Upper lobe of left lung (tissue), 6 donors: ENCODE results near the gene ARID1B. TPM values are rescaled to one million over a fixed set of nuclear protein-coding genes. Genes with fewer than 3 reads are reported as not detected.

Source experiments
- ATAC-seq, 2 donors: fragments of 200-7000 bp; cut with Tn5 transposase; one replicate each; pipeline ENCODE4 v1.9.1; 2022; ENCODE audit warnings: mild to moderate bottlenecking in 2 of 2, moderate library complexity in 2 of 2; ENCODE audit not compliant: low FRiP score in 2 of 2
- DNase-seq, 2 donors: peaks; one replicate each; pipeline ENCODE4 v3.0.0-alpha.2; 2019 to 2020
- H3K27ac ChIP-seq, 4 donors: fragments of 200-600 bp; sonication (generic); one replicate each; pipeline ENCODE4 v1.5.1; 2016 to 2019
- H3K27me3 ChIP-seq, 4 donors: fragments of 200-600 bp; sonication (generic); one replicate each; pipeline ENCODE4 v1.5.1; 2017 to 2019
- H3K36me3 ChIP-seq, 4 donors: fragments of 200-600 bp; sonication (generic); one replicate each; pipeline ENCODE4 v1.5.1; 2016 to 2019
- H3K4me1 ChIP-seq, 4 donors: fragments of 200-600 bp; sonication (generic); one replicate each; pipeline ENCODE4 v1.5.1; 2018 to 2019
- H3K4me3 ChIP-seq, 4 donors: fragments of 200-600 bp; sonication (generic); one replicate each; pipeline ENCODE4 v1.5.1; 2017 to 2019; ENCODE audit warnings: mild to moderate bottlenecking in 2 of 4, moderate library complexity in 1 of 4
- H3K9me3 ChIP-seq, 4 donors: fragments of 200-600 bp; sonication (generic); one replicate each; pipeline ENCODE4 v1.5.1; 2018 to 2019
- CTCF ChIP-seq, 6 experiments: fragments of 450-650 bp in 4 of 6; fragments of 200-600 bp in 2 of 6; sonication (generic) in 2 of 6; IDR thresholded peaks; one replicate each; pipeline ENCODE4 v1.5.1; 2016 to 2019; ENCODE audit warnings: antibody characterized with exemption in 6 of 6
- EP300 ChIP-seq, 4 donors: sonication (generic); formaldehyde crosslinking; IDR thresholded peaks; one replicate each; pipeline ENCODE4 v1.5.1; 2017; ENCODE audit warnings: antibody characterized with exemption in 4 of 4, control low read depth in 2 of 4
- POLR2A ChIP-seq, 4 donors: fragments of 450-650 bp; IDR thresholded peaks; one replicate each; pipeline ENCODE4 v1.5.1; 2016 to 2017; ENCODE audit warnings: antibody characterized with exemption in 4 of 4, mild to moderate bottlenecking in 2 of 4
- POLR2AphosphoS5 ChIP-seq, 2 donors: sonication (generic); formaldehyde crosslinking; IDR thresholded peaks; one replicate each; pipeline ENCODE4 v1.5.1; 2017; ENCODE audit warnings: antibody characterized with exemption in 2 of 2
- WGBS, 2 donors: methylation state at CpG; one replicate each; pipeline ENCODE4 v1.1.5; 2017 to 2018; 5-methylcytosine and 5-hydroxymethylcytosine counted together
- total RNA-seq, 6 donors: library from RNA; depleted of rRNA in 4 of 6; stranded (reverse); fragments of >200 nt in 4 of 6; gene quantifications; one replicate each; pipeline versions ENCODE4 v1.1.0 to v1.2.1, GENCODE V29; 2016 to 2021
- donor health status: DM: no; HTN: no; CAD: no; lungs with moderate emphysema.
- donor health status: DM: no; HTN: yes; CAD: no; lungs with severe emphysema.

The ARID1B gene
- total RNA-seq, 6 donors from 2014 or later, result 66.4 to 168 (median 109) TPM

GRCh38 chr6:157246771-157247484 is 469.8 kb downstream of the ARID1B start:
- Histone ChIP-seq H3K27ac (no peak overlapping the region), H3K4me1 (no peaks in the 10 kb centered on the region), H3K27me3 (no peaks in the 10 kb centered on the region), H3K9me3 (peaks cover 0 to 3% (median 0%) of the 10 kb centered on the region in 4 donors), H3K4me3 (no peak overlapping the region), H3K36me3 (no peaks in the 10 kb centered on the region)
- 92 to 96% methylated on average over 14 of the region's 14 CpGs for WGBS, 2 donors
- no peak for DNase-seq
- ATAC-seq, result no peak
- TF ChIP-seq POLR2AphosphoS5 (IDR thresholded peaks at IDR 0.05), result no peak
- TF ChIP-seq EP300 (IDR thresholded peaks at IDR 0.05), result no peak
- no peak for TF ChIP-seq CTCF (IDR thresholded peaks at IDR 0.05)
- TF ChIP-seq POLR2A (IDR thresholded peaks at IDR 0.05), result no peak

GRCh38 chr6:157248264-157248663 is 471.1 kb downstream of the ARID1B start:
- H3K36me3 ChIP-seq, result no peaks in the 10 kb centered on the region

DNA sequence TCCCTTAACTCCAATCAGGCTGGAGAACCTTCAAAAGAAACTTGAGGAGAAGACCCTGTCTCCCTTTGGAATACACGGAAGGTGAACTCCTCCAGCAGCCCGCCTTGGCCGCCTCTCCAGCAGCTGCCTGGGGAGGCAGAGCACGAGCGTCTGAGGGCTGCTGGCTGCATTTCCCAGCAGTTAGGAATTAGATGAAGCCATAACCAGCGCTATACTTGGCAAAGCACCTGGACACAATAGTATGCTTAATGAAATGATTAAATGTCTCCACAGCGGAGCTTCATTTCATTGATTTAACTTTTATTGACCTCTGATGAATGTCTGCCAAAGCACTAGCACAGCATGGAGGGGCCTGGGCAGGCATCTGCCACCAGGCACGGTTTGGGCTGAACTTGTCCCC is 472.6 kb downstream of the ARID1B start:
- H3K27ac ChIP-seq, result no peak overlapping the region
- ATAC-seq, result no peak
- H3K36me3 ChIP-seq, result no peaks in the 10 kb centered on the region
- WGBS, 2 donors, result 94 to 96% methylated on average over 8 of the region's 8 CpGs
- no peak overlapping the region for H3K4me3 ChIP-seq
- H3K9me3 ChIP-seq, result peaks cover 0 to 3% (median 0%) of the 10 kb centered on the region in 4 donors
- H3K4me1 ChIP-seq, result no peaks in the 10 kb centered on the region
- no peak for TF ChIP-seq POLR2A (IDR thresholded peaks at IDR 0.05)
- DNase-seq, result no peak
- H3K27me3 ChIP-seq, result no peaks in the 10 kb centered on the region

More at GRCh38 chr6:157248264-157248663, 471.1 kb downstream of the ARID1B start:
- ATAC-seq (no peak), DNase-seq (no peak)
- 49 to 54% methylated on average over 1 of the region's 1 CpG for WGBS, 2 donors
- TF ChIP-seq POLR2AphosphoS5 (IDR thresholded peaks at IDR 0.05) (no peak), EP300 (IDR thresholded peaks at IDR 0.05) (no peak), CTCF (IDR thresholded peaks at IDR 0.05) (no peak)
- peaks cover 0 to 3% (median 0%) of the 10 kb centered on the region in 4 donors for H3K9me3 ChIP-seq
- H3K4me1 ChIP-seq, result no peaks in the 10 kb centered on the region
- H3K27ac ChIP-seq, result no peak overlapping the region
- no peak overlapping the region for H3K4me3 ChIP-seq
- no peaks in the 10 kb centered on the region for H3K27me3 ChIP-seq

- H3K9me3 ChIP-seq, result peaks cover 0 to 3% (median 0%) of the 10 kb centered on the region in 4 donors
- H3K27me3 ChIP-seq, result no peaks in the 10 kb centered on the region
- TF ChIP-seq POLR2A (IDR thresholded peaks at IDR 0.05) (no peak), EP300 (IDR thresholded peaks at IDR 0.05) (no peak), POLR2AphosphoS5 (IDR thresholded peaks at IDR 0.05) (no peak), CTCF (IDR thresholded peaks at IDR 0.05) (no peak)
- H3K36me3 ChIP-seq, result no peaks in the 10 kb centered on the region
- WGBS, 2 donors, result 79 to 80% methylated on average over 8 of the region's 8 CpGs
- DNase-seq (no peak), ATAC-seq (no peak)
- no peak overlapping the region for H3K4me3 ChIP-seq
- H3K27ac ChIP-seq, result no peak overlapping the region
- no peaks in the 10 kb centered on the region for H3K4me1 ChIP-seq
Measured at GRCh38 chr6:157251586-157252247, 474.5 kb downstream of the ARID1B start.

DNA sequence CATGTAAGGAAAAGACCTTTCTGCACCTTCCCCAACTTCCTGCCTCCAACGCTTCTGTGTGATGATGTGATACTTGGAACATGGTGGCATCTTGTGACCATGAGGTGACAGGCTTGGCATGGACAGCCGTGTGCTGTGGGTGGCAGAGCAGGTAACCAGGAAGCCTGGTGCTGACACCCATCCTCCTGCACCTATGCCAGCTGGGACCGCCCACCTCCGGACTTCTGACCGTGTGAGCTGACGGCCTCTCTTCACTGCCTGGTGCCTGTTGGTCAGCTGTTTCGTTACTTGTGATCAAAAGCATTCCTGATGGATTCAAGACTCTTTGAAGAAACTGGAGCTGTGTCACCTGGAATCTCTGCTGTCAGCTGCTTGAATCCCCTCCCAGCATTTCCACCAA is 475.8 kb downstream of the ARID1B start:
- ATAC-seq (no peak), DNase-seq (no peak)
- Histone ChIP-seq H3K9me3 (peaks cover 0 to 3% (median 0%) of the 10 kb centered on the region in 4 donors), H3K27me3 (no peaks in the 10 kb centered on the region), H3K4me1 (no peaks in the 10 kb centered on the region), H3K4me3 (no peak overlapping the region), H3K36me3 (no peaks in the 10 kb centered on the region), H3K27ac (no peak overlapping the region)
- WGBS, 2 donors, result 73 to 75% methylated on average over 4 to 7 of the region's 7 CpGs
- TF ChIP-seq POLR2AphosphoS5 (IDR thresholded peaks at IDR 0.05) (no peak), CTCF (IDR thresholded peaks at IDR 0.05) (no peak), EP300 (IDR thresholded peaks at IDR 0.05) (no peak), POLR2A (IDR thresholded peaks at IDR 0.05) (no peak)
